ENCODE data around the gene DCUN1D3.
"Not testable (repeated sequence)": the region's sequence is repeated elsewhere in the genome, so short reads cannot be mapped to it uniquely, and the experiment has no call there.

DCUN1D3 gene

DNA sequence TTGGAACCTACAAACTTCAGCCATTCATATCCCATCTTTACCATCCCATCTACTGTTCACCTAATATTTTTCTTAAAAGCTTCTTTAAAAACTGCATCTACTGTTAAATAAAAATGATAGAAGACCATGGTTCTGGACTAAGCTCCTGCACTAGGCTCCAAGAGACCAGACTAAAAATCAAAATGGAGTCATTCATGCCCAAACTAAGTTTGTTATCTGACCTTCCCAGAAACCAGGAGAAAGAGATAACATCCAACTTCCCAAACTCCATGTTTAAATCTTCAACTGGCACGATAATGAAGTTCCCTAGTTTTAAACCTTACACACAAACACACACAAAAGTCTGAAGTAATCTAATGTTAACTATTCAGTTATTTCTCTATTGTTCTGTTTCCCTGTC is 13.8 kb downstream of the DCUN1D3 start:
- no peak for DNase-seq

DNA sequence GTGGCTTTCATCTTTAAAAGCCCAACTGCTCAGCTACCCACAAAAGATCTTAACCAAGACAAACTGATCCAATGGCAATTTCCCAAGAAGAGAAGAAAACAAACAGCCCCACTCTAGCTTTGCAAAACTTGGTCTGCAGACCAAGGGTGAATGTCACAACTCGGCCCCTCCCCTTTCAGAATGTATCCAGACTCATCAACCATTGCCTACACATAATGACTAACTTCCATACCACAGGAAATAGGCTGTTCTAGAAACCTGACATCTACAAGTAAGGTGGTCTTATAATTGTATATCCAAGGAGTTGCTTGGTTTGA is 16.0 kb downstream of the DCUN1D3 start:
- DNase-seq = no peak

DNA sequence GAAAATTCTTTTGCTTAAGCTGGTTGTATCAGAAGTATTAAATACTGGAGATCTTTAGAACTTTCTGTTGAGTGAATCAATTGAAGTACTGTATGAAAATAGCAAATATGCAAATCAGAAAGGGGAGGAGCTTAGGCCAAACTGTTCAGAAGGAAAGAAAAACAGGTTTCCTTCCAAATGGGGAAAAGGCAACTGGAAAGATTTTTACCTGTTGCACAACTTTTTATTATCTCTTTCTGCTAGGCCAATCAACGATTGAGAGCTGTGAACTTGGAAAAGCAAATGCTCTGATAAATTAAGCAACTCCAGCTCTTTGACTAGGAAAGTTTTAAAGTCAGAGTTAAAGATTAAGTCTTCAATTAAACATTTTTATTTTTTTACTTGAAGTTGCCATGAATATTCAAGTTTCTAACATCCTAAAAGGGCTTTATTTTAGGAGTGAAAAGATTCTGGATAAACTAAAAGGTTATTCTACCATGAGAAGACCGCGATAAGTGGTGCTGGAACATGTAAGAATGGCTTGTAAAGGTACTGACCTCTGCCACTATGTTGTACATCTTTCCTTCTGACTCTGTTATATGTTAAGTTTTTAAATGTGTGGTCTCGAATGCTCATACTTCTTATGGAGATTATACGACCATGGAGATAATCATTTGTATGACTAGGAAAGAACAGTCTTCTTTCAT is 16.5 kb downstream of the DCUN1D3 start:
- no peak for DNase-seq

DNA sequence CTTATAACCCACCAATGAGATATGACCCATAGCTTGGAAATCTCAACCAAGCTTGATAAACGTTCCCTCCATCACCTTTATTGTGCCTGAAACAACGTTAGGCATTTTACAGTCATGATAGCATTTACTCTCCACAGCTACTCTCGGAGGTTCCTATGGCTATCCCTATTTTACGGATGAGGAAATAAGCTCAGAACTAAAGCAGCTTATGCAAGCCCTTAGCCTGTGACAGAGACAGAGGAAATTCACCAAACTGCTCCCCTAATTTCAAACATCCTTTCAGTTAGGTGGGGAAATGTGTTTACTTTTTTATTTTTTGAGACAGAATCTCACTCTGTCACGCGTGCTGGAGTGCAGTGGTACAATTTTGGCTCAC is 18.7 kb downstream of the DCUN1D3 start:
- DNase-seq = no peak

DNA sequence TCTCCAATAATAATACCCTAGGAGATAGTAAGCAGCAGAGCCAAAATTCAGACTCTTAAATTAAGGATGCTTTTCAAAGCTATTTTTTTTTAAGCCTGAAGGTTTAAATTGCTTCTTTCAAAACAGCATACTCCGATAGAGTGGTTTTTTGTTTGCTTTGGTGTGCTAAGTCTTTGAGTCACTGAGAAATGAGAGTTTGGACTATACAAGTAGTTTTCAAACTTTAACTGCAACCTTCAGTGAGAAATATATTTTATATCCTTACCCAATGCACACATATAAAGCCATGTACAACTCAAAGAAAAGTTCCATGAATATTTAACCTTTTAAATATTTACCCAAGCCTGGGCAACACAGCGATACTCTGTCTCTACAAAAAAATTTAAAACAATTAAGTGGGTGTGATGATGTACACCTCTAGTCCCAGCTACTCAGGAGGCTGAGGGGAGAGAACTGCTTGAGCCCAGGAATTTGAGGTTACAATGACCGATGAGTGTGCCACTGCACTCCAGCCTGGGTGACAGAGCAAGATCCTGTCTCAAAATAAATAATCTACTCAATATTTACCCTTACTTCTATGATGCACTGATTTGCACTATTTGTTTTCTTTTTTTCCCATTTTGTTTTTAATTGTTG is 19.2 kb downstream of the DCUN1D3 start:
- DNase-seq = no peak

DNA sequence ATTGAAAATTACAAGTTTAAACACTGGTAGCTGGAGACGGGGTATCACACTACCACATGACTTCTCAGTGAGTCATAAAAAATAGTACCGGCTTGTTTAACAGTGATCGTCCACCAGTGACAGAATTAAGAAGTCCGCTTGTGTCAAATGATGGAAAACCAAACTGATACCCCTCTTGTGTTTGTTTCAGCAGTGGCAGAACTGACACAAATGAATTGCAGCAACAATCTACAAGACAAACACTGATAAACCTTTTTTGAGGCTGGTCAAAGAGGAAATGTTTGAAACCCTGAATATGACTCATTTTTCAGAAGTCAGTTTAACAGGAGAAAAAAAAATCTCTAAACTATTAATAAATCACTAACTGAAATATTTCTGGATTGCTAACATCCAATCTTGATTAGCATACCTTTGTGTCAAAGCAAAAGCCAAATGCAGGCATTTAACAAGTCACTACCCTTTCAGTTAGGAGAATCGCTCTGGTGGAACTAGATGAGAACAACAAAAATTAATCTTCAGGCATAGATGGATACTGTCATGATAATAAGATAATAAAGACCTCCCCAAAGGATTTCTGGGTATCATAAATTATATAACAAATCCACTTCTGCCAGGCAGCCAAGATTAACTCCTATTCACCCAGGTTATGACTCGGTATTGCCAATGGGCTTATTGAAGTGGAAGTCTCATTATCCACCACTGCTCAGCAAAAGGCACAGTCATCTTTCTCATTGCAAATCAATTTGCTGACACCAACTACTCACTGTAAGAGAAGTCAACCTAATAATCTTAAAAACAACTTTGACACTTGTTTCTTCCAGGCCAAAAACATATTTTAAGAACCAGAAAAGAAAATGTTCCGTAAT is 20.8 kb downstream of the DCUN1D3 start:
- no peak for DNase-seq

DNA sequence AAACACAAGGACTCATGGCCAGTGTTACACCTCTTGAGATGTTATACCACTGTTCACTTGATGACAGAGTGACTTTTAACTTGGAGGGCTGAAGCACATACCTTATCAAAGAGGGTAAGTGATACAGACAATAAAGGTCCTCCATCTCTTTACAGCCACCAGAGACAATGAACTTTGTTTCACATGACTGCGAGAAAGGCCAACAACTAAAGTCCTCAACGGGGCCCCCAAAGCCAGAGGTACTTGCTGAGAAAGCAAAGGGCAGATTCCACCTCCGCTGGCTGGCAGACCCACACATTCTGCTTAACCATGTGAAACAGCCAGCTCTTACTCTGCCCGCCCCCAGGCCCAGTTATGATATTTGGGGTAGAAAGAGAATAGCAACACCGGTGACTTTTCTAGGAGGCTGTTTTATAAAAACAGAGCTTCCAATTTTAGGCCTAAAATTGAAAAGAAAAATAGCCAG is 21.4 kb downstream of the DCUN1D3 start:
- DNase-seq = no peak

DNA sequence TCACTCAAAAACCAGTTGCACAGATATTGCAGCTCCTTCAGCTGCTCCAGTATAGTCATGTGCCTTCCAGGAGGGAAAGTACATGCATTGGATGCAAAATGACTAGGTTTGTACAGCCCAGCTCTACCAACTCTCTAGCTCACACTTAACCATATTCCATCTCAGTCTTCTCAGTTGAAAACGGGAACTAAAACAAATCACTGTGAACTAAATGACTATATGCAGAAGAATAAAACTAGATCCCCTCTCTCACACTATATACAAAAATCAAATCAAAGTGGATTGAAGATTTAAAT is 24.9 kb downstream of the DCUN1D3 start:
- DNase-seq = no peak

DNA sequence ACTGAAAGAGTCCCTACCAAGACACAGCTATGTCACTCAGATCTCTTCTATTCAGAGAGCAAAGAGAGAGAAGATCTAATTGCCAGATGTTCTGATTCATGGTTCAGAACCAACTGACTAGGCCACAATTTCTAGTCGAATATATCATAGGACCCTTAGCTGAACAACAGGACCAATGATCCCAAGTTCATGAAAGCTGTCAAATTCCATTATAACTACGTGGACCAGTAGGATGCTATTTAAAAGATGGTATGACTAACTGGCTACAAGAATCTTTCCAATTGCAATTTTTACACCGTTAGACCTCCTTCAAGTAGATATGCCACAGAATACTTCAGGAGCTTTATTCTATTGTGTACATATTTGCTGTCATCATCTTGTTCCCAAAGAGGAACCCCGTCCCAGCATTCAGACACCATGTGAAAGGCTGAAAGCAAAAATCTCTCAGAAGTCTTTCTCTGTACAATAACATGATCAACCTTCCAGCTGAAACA is 26.0 kb downstream of the DCUN1D3 start:
- no peak for DNase-seq

DNA sequence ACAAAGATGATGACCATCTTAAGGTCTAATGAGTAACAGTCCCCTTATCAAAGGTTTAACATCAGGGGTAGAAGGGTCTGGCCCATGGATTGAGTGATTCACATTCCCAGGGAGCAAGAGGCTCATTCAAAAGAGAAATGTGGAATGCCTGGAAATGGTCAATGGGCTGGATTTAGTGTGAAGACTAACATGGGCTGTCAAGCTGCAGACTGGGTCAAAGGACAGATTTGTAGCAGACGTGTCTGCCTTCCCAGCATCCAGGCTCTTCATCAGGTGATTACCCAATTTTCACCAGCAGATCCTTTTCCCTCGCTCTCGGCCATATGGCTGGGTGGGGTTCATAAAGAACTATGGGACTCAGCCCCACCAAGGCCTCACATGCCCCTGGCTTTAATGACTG is 26.8 kb downstream of the DCUN1D3 start:
- DNase-seq = no peak

DNA sequence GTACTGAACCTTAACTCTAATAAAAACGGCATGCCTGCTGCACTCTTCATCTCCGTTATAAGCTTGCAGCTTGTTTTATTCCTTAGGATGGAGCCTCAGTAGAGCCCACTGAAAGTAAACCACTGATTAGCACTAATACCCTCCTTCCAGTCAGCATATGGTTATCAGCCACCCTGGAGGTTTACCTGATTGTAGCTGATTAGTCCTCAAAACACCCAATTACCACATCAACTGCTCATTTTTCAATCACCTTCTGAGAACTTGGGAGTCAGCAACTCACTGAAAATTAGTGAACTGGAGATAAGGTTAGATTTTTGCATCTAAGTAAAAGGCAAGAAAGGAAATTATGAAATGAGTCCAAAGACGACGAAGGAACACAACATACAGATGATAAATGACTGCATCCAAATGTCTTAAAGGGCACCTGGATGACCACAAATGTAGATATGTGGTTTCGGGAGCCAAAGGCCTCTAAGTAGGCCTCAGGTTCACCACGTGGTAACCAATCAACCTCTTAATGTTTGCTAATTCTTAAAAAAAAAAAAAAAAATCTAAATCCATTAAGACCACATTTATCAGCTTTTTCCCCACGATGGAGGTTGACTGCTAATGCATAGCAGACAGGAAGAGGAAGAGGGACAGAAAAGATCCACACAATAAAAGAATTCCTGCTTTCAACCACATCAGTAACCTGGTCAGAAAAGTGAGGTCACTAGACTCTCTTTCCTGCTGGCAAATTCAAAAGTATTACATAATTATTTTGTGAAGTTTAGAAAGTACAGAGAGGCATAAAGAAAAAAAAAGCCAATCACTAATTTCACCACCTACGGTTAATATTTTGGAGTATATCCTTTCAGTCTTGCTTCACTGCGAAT is 28.0 kb downstream of the DCUN1D3 start:
- no peak for DNase-seq

DNA sequence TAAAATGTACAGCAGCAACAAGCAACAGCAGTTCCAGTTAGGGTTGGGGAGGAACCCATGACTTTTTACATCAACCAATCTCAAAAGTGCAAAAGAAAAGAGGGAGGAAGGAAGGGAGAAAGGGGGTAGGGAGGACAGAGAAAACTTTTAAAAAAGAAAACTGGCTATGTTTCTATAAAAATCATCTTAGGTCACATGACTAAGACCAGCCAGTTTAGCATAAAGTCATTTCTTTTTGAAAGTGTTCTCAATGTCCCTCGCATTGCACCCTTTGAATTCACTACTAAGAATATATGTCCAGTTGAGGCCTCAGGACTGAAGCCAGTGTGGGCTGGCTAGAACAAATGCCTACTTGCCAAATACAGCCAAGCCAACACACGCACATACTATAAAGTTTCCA is 28.9 kb downstream of the DCUN1D3 start:
- no peak for DNase-seq

DNA sequence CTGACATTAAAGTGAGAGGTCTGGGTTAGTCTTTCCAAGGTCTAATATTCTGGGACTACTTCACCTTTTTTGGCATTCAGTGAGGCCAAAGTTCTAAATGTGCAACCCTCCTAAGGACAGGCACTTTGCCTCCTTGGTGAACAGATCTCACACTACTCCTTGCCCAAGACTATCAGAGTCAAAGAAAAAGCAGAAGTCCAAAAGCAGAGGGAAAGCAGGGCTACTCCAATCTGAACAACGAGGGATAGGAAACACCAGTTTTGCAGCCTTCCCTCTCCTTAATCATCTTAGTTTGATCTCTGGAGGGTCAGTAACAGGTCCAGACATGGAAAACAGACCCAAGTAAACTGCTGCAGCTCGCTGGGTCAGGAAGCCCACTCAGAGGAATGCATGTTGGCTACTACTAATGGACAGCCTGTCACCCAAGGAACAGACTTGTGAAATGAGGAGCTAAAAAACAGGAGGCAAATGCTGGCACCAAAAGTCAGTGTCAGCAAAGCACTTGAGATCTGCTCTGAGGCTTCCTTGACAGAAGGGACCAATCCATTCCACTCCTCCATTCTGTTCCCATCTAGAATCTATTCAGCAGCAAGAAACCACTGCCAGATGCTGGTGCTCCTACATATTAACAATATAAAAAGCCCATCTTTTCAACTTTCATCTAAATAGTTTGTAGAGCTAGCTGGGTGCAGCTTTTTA is 29.9 kb downstream of the DCUN1D3 start:
- DNase-seq = no peak

DNA sequence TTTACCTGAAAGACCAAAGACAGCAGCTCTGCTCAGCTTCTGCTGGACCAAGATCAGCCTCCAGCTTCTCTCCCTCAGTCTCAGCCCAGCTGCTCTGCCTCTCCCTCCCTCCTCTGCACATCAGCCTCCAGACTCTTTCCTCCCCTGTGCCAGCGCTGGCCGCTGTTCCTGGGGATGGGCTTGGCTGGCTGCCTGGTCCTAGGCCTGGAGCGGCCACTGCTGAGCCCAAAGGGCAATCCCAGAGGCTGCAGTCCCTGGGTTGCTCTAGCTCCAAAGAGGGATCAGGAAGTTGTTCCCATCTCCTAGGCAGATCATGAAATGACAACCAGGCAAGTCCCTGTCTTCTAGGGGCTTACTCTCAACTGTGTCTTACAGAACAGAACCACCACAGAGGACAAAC is 31.3 kb downstream of the DCUN1D3 start:
- DNase-seq = no peak

DNA sequence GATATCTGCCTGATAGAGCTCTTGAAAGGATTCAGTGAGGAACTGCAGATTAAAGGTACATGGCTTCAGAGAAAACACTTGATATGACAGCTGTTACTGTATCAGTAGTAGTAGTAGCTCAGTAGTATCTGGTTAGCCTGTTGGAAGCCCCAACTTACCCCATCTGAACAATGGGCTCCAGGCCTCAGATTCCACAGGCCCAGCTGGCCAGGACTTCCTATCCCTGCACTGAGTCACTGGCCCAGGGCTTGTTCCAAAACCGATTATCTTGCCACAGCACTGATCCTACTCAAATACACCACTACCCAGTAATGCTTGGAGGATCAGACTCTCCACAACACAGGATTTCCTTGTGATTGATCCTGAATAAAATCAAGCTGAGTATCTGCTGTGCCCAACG is 32.6 kb downstream of the DCUN1D3 start:
- no peak for DNase-seq

DNA sequence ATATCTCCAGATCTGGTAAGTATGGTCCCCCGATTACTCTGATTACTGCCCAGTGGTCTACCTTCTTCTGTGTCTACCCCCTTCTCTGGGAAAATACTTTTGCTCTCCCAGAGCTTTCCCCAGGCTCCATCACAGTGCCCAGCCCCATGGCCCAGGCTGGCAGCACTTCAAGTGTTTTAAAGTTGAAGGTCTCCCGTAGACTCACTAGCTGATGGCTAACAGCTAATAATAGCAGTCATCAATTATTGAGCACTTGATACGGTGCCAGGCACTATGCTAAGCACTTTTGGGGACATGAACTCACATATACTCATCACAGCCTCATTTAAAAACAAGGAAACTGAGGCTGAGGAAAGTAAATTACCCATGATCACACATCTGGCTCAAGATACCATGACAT is 33.4 kb downstream of the DCUN1D3 start:
- no peak for DNase-seq

DNA sequence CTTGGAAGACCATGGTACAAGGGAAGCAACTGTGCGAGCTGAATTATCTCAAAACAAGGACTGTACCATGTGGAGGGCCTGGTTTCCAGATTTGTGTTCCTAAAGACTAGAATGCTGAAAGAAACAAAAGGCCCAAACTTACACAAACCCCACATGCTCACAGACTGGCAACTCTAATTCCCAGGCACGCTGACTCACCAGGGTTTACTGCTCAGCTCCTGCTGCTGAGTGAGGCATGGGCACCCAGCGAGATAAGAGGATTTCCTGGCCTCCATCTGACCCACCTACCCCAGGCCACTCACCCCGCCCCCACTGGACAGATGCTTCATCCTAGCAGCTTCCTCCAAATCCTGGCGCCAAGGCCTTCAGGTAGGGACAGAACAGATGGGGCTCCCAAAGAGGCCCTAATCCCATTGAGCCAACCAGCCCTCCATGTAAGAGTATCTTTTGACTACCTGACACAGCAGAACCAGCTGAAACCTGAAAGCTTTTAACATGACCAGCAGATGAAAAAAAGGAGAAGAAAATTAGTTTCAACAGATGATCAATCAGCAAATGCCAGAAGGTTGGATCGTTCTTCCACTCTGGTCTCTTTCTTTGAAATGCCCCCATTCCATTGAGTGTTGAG is 33.9 kb downstream of the DCUN1D3 start:
- no peak for DNase-seq

DNA sequence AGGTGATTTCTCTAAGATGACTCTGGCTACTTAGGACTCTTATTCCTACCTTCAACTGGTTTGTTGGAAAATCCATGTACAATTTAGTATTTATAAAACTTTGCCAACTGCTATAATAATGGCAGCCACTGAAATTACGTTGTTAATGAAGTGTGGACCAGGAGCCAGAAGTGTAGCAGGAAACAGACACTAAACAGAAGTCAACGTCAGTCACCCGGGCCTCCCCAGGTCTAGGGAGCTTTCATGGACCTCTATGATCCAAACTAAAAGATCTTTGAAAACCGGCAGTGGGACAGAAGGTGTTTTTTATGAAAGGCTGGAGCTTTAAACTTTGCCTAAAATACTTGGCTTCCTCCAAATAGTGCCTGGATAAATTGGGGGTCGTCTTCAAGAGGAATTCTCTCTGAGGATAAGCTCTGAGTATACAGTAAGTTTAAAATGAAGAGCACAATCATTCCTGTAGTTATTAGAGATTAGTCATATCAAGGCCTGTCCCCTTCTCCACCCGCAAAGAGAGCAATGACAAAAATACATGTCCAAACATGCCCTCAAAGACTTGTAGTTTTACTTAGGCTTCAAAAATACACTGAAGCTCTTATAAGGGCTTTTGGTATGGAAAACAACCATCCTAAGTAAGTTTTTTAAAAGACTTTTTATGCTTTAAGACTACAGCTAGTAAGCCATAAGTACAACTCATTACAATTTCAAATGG is 34.6 kb downstream of the DCUN1D3 start:
- DNase-seq = no peak

DNA sequence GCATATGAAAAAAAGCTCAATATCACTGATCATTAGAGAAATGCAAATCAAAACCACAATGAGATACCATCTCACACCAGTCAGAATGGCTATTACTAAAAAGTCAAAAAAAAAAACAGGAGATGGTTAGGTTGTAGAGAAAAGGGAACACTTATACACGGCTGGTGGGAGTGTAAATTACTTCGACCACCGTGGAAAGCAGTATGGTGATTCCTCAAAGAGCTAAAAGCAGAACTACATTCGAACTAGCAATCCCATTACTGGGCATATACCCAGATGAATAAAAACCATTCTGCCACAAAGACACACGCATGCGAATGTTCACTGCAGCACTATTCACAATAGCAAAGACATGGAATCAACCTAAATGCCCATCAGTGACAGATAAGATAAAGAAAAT is 35.8 kb downstream of the DCUN1D3 start:
- not testable (repeated sequence) for DNase-seq

DNA sequence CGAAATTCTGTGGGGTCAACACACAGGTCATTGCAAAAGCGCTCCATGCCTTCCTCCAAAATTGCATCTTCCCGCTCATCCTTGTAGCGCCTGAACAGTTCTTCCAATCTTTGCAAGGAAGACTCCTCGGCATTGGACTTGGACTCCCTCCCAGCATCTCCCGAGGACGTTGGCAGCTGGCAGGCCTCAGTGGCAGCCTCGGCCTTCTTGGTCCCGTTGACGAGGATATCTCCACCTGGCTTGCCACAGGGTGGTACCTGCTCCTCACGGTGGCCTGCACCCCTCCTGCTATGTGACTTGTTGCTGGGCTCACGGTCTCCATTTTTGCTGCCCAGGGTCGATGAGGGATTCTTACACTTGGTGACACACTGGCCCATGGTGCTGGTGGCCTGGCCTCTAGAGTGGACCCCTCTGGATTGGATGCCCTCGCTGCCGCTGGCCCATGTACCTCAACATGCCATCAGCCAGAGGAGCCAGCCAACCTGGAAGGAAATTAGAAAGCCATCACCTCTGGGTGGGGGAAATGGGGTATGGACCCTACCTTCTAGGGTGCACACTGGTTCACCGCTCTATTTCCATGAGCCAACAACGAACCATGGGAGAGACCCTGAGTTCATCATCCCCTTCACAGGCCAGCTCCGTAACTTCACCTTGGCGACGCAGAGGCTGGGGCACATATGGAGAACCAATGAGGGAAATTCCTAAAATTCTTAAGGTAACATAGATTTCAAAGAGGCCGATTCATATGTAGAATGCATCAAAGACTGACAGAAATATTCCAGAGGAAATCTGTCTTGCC is 37.8 kb downstream of the DCUN1D3 start:
- DNase-seq = no peak

DNA sequence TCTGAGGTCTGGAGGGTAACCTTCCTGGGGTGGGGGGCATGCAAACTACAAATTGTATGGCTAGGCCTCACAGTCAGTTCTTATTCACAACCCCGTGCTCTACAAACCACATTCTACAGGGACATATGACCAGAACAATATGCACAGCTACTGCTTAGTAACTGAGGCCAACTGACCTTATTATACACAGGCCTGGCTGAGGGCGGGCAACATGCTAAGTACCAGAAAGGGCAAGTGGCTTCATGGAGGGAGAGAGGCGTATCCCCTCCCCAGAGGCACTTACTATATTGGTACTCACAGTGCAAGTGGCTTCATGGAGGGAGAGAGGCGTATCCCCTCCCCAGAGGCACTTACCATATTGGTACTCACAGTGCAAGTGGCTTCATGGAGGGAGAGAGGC is 39.2 kb downstream of the DCUN1D3 start:
- not testable (repeated sequence) for DNase-seq

Data from NCI-H1436 treated with DMSO at 0.1 percent for 48 hours (cell line).